Upper lobe of right lung (tissue), 1 donor: ENCODE results near the gene CDH4. TPM values are rescaled to one million over a fixed set of nuclear protein-coding genes. Genes with fewer than 3 reads are reported as not detected.

Source experiments
- ATAC-seq: fragments of 200-7000 bp; cut with Tn5 transposase; one replicate; pipeline ENCODE4 v1.9.1; 2020; ENCODE audit warnings: mild to moderate bottlenecking, moderate library complexity
- DNase-seq: peaks from one replicate; pipeline ENCODE4 v3.0.0-alpha.2; 2020
- H3K27ac ChIP-seq: fragments of 200-600 bp; one replicate; pipeline ENCODE4 v1.8.0; 2022
- H3K27me3 ChIP-seq: fragments of 200-600 bp; one replicate; pipeline ENCODE4 v1.8.0; 2022; ENCODE audit warnings: mild to moderate bottlenecking
- H3K36me3 ChIP-seq: fragments of 200-600 bp; one replicate; pipeline ENCODE4 v1.8.0; 2022
- H3K4me1 ChIP-seq: fragments of 200-600 bp; one replicate; pipeline ENCODE4 v1.8.0; 2022
- H3K4me3 ChIP-seq: fragments of 200-600 bp; one replicate; pipeline ENCODE4 v1.8.0; 2022; ENCODE audit warnings: mild to moderate bottlenecking
- H3K9me3 ChIP-seq: fragments of 200-600 bp; one replicate; pipeline ENCODE4 v1.8.0; 2022
- CTCF ChIP-seq: fragments of 200-600 bp; IDR thresholded peaks from one replicate; pipeline ENCODE4 v1.8.0; 2022; ENCODE audit warnings: antibody characterized with exemption
- intact Hi-C: fragments of 100-400 bp; cut with DNase I; formaldehyde crosslinking; loops from one replicate; pipeline ENCODE4 v1.11.0; 2022
- total RNA-seq: library from RNA; stranded (reverse); fragmentation: NEBNext Ultra II Directional; extraction: Animal tissue kit (Norgen Biotek cat#: 25700); gene quantifications from one replicate; pipeline ENCODE4 v1.2.1, GENCODE V29; 2021
- donor health status: DM: no; HTN: yes; CAD: no; lungs with severe emphysema.

The CDH4 gene
- total RNA-seq, 1 donor from 2014 or later, result 0.23 TPM

DNA sequence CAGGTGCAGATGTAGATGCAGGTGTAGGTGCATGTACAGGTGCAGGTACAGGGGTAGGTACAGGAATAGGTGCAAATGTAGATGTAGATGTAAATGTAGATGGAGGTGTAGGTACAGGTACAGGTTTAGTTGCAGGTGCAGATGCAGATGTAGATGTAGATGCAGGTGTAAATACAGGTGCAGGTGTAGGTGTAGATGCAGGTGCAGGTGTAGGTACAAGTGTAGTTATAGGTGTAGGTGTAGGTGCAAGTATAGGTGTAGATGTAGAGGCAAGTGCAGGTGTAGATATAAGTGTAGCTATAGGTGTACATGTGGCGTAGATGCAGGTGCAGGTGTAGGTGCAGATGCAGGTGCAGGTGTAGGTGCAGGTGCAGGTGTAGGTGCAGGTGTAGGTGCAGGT lies 34.2 kb upstream of the CDH4 start:
- DNase-seq (no peak), ATAC-seq (no peak)
- Histone ChIP-seq H3K36me3 (no peaks in the 10 kb centered on the region), H3K4me3 (no peak overlapping the region), H3K27me3 (no peaks in the 10 kb centered on the region), H3K27ac (no peak overlapping the region), H3K9me3 (no peaks in the 10 kb centered on the region), H3K4me1 (no peaks in the 10 kb centered on the region)
- intact Hi-C loops, result no loop called here
- no peak for TF ChIP-seq CTCF

- H3K9me3 ChIP-seq, result no peaks in the 10 kb centered on the region
- no peak for DNase-seq
- no peak for TF ChIP-seq CTCF
- intact Hi-C loops, result no loop called here
- peaks cover 10% of the 10 kb centered on the region for H3K27me3 ChIP-seq
- ATAC-seq, result no peak
- H3K4me3 ChIP-seq, result no peak overlapping the region
- H3K4me1 ChIP-seq, result no peaks in the 10 kb centered on the region
- H3K27ac ChIP-seq, result no peak overlapping the region
- H3K36me3 ChIP-seq, result no peaks in the 10 kb centered on the region
These were observed 33.0 kb upstream of the CDH4 start for GRCh38 chr20:61219021-61219431.

DNA sequence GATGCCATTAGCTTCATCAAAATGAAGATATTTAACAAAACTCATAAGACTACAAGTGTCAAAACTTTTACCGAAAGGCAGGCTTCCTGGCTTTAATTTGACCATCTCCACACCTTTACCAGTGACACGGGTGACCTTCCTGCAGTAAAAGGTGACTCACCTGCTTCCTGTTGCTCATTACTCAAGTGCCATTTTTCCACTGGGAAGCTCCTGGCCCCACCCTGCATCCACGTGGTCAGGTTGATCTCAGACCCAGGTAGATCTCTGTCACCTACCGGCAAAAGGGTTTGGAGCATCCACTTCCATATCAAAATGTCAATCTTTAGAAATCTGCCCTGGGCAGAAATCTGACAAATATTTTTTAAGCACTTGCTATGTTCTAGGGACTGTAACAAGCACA lies 31.9 kb upstream of the CDH4 start:
- no peak for TF ChIP-seq CTCF

DNA sequence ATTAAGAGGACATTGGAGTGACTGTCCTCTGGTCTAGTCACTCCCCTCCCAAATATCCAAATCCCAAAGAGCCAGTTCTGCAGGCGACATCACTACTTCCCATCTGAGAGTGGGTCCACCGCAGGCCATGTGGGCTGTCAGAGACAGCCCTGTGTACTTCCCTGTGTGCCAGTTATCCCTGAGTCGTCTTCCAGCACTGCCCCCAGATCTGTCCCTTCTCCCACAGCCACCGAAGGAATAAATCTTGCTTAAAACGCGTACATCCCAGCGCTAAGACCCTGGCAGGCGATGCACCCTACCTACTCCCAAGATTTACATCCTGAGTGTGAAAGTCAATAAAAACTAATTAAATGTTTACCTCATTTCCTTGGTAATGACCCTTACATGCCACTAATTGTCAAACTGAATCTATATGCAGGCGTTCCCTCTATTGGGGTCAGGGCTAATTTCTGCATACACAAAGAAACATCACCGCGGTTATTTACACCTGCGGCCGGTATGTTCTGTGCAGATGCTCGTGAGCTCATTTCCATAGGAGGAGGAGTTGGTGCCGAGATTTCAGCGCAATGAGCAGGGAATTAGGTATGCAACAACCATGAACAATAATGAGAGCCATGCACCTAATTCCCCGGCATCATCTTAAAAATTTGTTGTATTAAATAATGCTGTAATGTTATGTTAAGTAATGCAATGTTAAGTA lies 31.3 kb upstream of the CDH4 start:
- ATAC-seq, result no peak
- H3K27me3 ChIP-seq, result peaks cover 15% of the 10 kb centered on the region
- H3K27ac ChIP-seq, result no peak overlapping the region
- no peak overlapping the region for H3K4me3 ChIP-seq
- intact Hi-C loops, result no loop called here
- DNase-seq, result no peak
- no peak for TF ChIP-seq CTCF
- H3K4me1 ChIP-seq, result no peaks in the 10 kb centered on the region
- no peaks in the 10 kb centered on the region for H3K9me3 ChIP-seq
- no peaks in the 10 kb centered on the region for H3K36me3 ChIP-seq

More for the DNA sequence above, 31.9 kb upstream of the CDH4 start:
- intact Hi-C loops, result no loop called here
- H3K4me3 ChIP-seq, result no peak overlapping the region
- no peaks in the 10 kb centered on the region for H3K4me1 ChIP-seq
- H3K9me3 ChIP-seq, result no peaks in the 10 kb centered on the region
- H3K36me3 ChIP-seq, result no peaks in the 10 kb centered on the region
- H3K27ac ChIP-seq, result no peak overlapping the region
- ATAC-seq, result no peak
- no peak for DNase-seq
- H3K27me3 ChIP-seq, result peaks cover 15% of the 10 kb centered on the region

DNA sequence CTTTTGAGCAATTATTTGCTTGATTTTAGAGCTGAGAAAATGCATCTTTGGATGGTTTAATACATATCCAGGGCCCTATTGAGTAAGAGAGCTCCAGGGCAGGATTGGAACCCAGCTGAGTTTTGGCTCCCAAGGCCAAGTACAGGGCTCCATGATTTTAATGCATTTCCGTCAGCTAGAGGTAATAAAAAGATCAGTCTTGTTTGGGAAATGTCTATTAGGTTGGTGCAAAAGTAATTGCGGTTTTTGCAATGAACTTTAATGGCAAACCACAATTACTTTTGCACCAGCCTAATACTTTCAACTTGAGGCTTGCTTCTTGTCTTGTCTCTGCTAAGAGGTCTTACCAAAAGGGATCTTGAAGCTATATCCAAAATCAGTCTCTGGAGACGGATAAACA lies 29.4 kb upstream of the CDH4 start:
- H3K27me3 ChIP-seq, result peaks cover 15% of the 10 kb centered on the region
- no peak for TF ChIP-seq CTCF
- H3K4me1 ChIP-seq, result no peaks in the 10 kb centered on the region
- ATAC-seq, result no peak
- no peaks in the 10 kb centered on the region for H3K9me3 ChIP-seq
- H3K36me3 ChIP-seq, result no peaks in the 10 kb centered on the region
- H3K4me3 ChIP-seq, result no peak overlapping the region
- no peak overlapping the region for H3K27ac ChIP-seq
- DNase-seq, result no peak
- intact Hi-C loops, result no loop called here

DNA sequence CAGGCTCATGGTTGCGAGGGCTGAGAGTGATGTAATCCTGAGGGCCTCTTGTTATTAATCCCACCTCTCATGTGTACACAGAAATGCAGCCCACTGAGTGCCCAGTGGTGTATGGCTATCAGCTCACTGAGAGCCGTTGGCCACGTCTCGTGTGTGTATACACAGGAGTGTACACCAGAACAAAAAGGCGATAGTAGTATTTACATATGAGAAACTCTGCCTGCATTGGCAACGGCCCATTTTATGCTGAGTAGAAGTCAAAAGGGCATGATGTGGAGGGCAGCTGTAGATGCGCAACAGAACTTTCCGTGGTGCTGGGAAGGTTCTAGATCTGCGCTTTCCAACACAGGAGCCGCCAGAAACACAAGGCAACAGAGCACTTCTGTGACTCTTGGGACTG lies 28.9 kb upstream of the CDH4 start:
- peaks cover 15% of the 10 kb centered on the region for H3K27me3 ChIP-seq
- H3K27ac ChIP-seq, result no peak overlapping the region
- H3K9me3 ChIP-seq, result no peaks in the 10 kb centered on the region
- no peak for TF ChIP-seq CTCF
- H3K4me3 ChIP-seq, result no peak overlapping the region
- DNase-seq (no peak), ATAC-seq (no peak)
- H3K4me1 ChIP-seq, result no peaks in the 10 kb centered on the region
- intact Hi-C loops, result no loop called here
- no peaks in the 10 kb centered on the region for H3K36me3 ChIP-seq
